Activated CD8-positive, alpha-beta memory T cell treated with anti-CD3 and anti-CD28 coated beads for 36 hours (primary cell): ENCODE results near the gene RAPH1. TPM values are rescaled to one million over a fixed set of nuclear protein-coding genes. Genes with fewer than 3 reads are reported as not detected.

Experiments
- CTCF ChIA-PET: fragments of 350-600 bp; sonication (Branson Sonifier 250); formaldehyde crosslinking; loops from one replicate; lab custom pipeline; 2021; ENCODE audit warnings: antibody characterized with exemption; lab: Charles Lee
- POLR2A ChIA-PET: fragments of 350-600 bp; sonication (Branson Sonifier 250); formaldehyde crosslinking; loops from one replicate; lab custom pipeline; 2021; ENCODE audit warnings: antibody characterized with exemption; lab: Charles Lee
- total RNA-seq, 2 experiments: library from RNA; stranded (reverse); gene quantifications; one replicate each; pipeline ENCODE4 v1.2.3, GENCODE V29; 2021

The RAPH1 gene
- total RNA-seq = 1 to 10 TPM; 1.5 to 2.6 TPM

GRCh38 chr2:203535078-203535783 is at the start of gene RAPH1:
Gene RAPH1, minus strand, starts transcription at chr2:203535301. Its CDS starts 39,948 bp downstream, at chr2:203495353.
- ChIA-PET POLR2A (no interaction called here), CTCF (interaction anchor here (1.1 to 1.6 kb wide), 2 partner anchors 198 to 205 kb away, joined by 3 to 4 read pairs; no protein-coding TSS in a partner anchor)

- POLR2A ChIA-PET = interaction anchor here (0.5 to 0.7 kb wide), 2 partner anchors 143 to 147 kb away, joined by 3 to 8 read pairs; no protein-coding TSS in a partner anchor
- CTCF ChIA-PET = interaction anchor here (1.2 to 1.5 kb wide), 2 partner anchors 9 to 231 kb away, joined by 3 to 4 read pairs; no protein-coding TSS in a partner anchor
Measured at GRCh38 chr2:203584784-203585183, 49.7 kb upstream of the RAPH1 start.

GRCh38 chr2:203583701-203584100 is 48.6 kb upstream of the RAPH1 start:
- POLR2A ChIA-PET = interaction anchor here (0.6 to 0.9 kb wide), 2 partner anchors 38 to 146 kb away, joined by 3 read pairs; no protein-coding TSS in a partner anchor
- CTCF ChIA-PET = interaction anchor here (0.6 to 1.5 kb wide), 3 partner anchors 75 to 232 kb away, joined by 4 to 7 read pairs (median 4); no protein-coding TSS in a partner anchor

GRCh38 chr2:203583084-203583695 is 48.1 kb upstream of the RAPH1 start:
- ChIA-PET CTCF (interaction anchor here (0.7 to 1.5 kb wide), 2 partner anchors 111 to 232 kb away, joined by 4 read pairs; no protein-coding TSS in a partner anchor), POLR2A (interaction anchor here (0.6 to 0.9 kb wide), 2 partner anchors 37 to 147 kb away, joined by 3 read pairs; no protein-coding TSS in a partner anchor)

- ChIA-PET CTCF (no interaction called here), POLR2A (no interaction called here)
Measured at GRCh38 chr2:203582468-203582867, 47.4 kb upstream of the RAPH1 start.

GRCh38 chr2:203580844-203581243 is 45.7 kb upstream of the RAPH1 start:
- POLR2A ChIA-PET = interaction anchor here (0.6 kb wide), 1 partner anchor 25 kb away, joined by 6 read pairs; no protein-coding TSS in a partner anchor
- CTCF ChIA-PET = no interaction called here

- ChIA-PET POLR2A (interaction anchor here (0.6 kb wide), 1 partner anchor 47 kb away, joined by 3 read pairs; no protein-coding TSS in a partner anchor), CTCF (interaction anchor here (0.8 to 1.1 kb wide), 2 partner anchors 31 to 232 kb away, joined by 3 to 4 read pairs; no protein-coding TSS in a partner anchor)
Measured at GRCh38 chr2:203579730-203580129, 44.6 kb upstream of the RAPH1 start.

- POLR2A ChIA-PET = interaction anchor here (0.6 kb wide), 1 partner anchor 46 kb away, joined by 3 read pairs; no protein-coding TSS in a partner anchor
Measured at GRCh38 chr2:203578759-203579643, 43.9 kb upstream of the RAPH1 start.

GRCh38 chr2:203574824-203575223 is 39.7 kb upstream of the RAPH1 start:
- ChIA-PET POLR2A (no interaction called here), CTCF (interaction anchor here (1.1 kb wide), 1 partner anchor 26 kb away, joined by 3 read pairs; no protein-coding TSS in a partner anchor)

More at GRCh38 chr2:203578759-203579643, 43.9 kb upstream of the RAPH1 start:
- CTCF ChIA-PET = interaction anchor here (0.8 to 1.1 kb wide), 2 partner anchors 32 to 233 kb away, joined by 3 to 4 read pairs; no protein-coding TSS in a partner anchor

GRCh38 chr2:203572316-203572715 is 37.2 kb upstream of the RAPH1 start:
- POLR2A ChIA-PET = no interaction called here
- CTCF ChIA-PET = no interaction called here

GRCh38 chr2:203569677-203570316 is 34.7 kb upstream of the RAPH1 start:
- POLR2A ChIA-PET = no interaction called here

GRCh38 chr2:203567691-203568090 is 32.6 kb upstream of the RAPH1 start:
- POLR2A ChIA-PET = no interaction called here
- CTCF ChIA-PET = interaction anchor here (1.1 kb wide), 1 partner anchor 10 kb away, joined by 3 read pairs; no protein-coding TSS in a partner anchor

More at GRCh38 chr2:203569677-203570316, 34.7 kb upstream of the RAPH1 start:
- CTCF ChIA-PET = no interaction called here

- POLR2A ChIA-PET = no interaction called here
Measured at GRCh38 chr2:203566161-203566560, 31.1 kb upstream of the RAPH1 start.

GRCh38 chr2:203565076-203565475 is 30.0 kb upstream of the RAPH1 start:
- POLR2A ChIA-PET = no interaction called here
- CTCF ChIA-PET = no interaction called here

More at GRCh38 chr2:203566161-203566560, 31.1 kb upstream of the RAPH1 start:
- CTCF ChIA-PET = no interaction called here

- ChIA-PET POLR2A (no interaction called here), CTCF (no interaction called here)
Measured at GRCh38 chr2:203562268-203562667, 27.2 kb upstream of the RAPH1 start.

- POLR2A ChIA-PET = no interaction called here
Measured at GRCh38 chr2:203559641-203560040, 24.5 kb upstream of the RAPH1 start.

GRCh38 chr2:203553784-203554183 is 18.7 kb upstream of the RAPH1 start:
- POLR2A ChIA-PET = no interaction called here
- CTCF ChIA-PET = no interaction called here

More at GRCh38 chr2:203559641-203560040, 24.5 kb upstream of the RAPH1 start:
- CTCF ChIA-PET = no interaction called here

- ChIA-PET CTCF (no interaction called here), POLR2A (no interaction called here)
Measured at GRCh38 chr2:203551778-203552177, 16.7 kb upstream of the RAPH1 start.
